SK-N-SH treated with all-trans-retinoic acid at 6 μM for 48 hours (cell line): Measurements from ENCODE around the gene THRB.

Experiments used
- ARNTL ChIP-seq: fragments of 450-650 bp; formaldehyde crosslinking; IDR thresholded peaks from 2 replicates; pipeline ENCODE4 v1.5.0; 2020; ENCODE audit warnings: low read depth, mild to moderate bottlenecking, moderate library complexity, borderline replicate concordance
- OSR1 ChIP-seq: fragments of 250-450 bp; sonication (Bioruptor Pico); IDR thresholded peaks from 2 replicates; pipeline ENCODE4 v1.8.0; 2022; ENCODE audit warnings: moderate library complexity, mild to moderate bottlenecking, inconsistent platforms
- SNAI2 ChIP-seq: fragments of 250-450 bp; sonication (Bioruptor Pico); IDR thresholded peaks from 2 replicates; pipeline ENCODE4 v1.5.0; 2020; ENCODE audit warnings: mild to moderate bottlenecking, moderate library complexity
- TOX ChIP-seq: fragments of 250-450 bp; sonication (Bioruptor Pico); IDR thresholded peaks from 2 replicates; pipeline ENCODE4 v1.8.0; 2021; ENCODE audit warnings: mild to moderate bottlenecking, moderate library complexity, borderline replicate concordance
- ZFP30 ChIP-seq: fragments of 450-650 bp; formaldehyde crosslinking; IDR thresholded peaks from 2 replicates; pipeline ENCODE4 v1.5.0; 2022; ENCODE audit warnings: mild to moderate bottlenecking, moderate library complexity
- ZNF565 ChIP-seq: fragments of 450-650 bp; formaldehyde crosslinking; conservative IDR thresholded peaks from 2 replicates; pipeline ENCODE4 v1.5.0; 2020; ENCODE audit warnings: low read depth, mild to moderate bottlenecking, moderate library complexity
- TF ChIP-seq, protein P1 (sequence below): fragments of 250-450 bp; sonication (Bioruptor Pico); IDR thresholded peaks from 2 replicates; pipeline ENCODE4 v1.8.0; 2021; ENCODE audit warnings: low read depth, mild to moderate bottlenecking, moderate library complexity, borderline replicate concordance
- TF ChIP-seq, protein P2 (sequence below): fragments of 250-450 bp; sonication (Bioruptor Pico); IDR thresholded peaks from 2 replicates; pipeline ENCODE4 v1.5.1; 2020; ENCODE audit warnings: low read depth, mild to moderate bottlenecking, moderate library complexity

DNA sequence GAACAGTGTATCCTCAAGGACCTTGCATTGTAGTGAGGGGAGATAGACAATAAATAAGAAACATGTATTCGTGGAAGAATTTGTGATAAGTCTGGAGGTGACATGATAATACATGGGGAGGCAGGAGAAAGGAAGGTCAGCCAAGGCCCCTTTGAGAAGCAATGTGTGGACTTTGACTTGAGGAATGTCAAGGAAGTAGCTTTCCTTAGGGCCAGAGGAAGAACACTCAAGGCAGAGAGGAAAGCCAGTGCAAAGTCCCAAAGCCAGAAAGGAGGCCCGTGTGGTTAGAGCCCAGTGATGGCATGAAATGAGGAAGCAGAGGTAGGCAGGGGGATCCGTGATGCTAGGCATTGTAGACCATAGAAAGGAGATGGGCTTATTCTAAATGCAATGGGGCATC lies 357.3 kb downstream of the THRB start:
- TF ChIP-seq TOX (CRISPR knock-in tag) (no peak), SNAI2 (CRISPR knock-in tag) (no peak), ARNTL (CRISPR knock-in tag) (no peak), ZNF565 (CRISPR knock-in tag) (no peak), OSR1 (no peak), ZFP30 (CRISPR knock-in tag) (no peak)
- TF ChIP-seq, protein P1, sequence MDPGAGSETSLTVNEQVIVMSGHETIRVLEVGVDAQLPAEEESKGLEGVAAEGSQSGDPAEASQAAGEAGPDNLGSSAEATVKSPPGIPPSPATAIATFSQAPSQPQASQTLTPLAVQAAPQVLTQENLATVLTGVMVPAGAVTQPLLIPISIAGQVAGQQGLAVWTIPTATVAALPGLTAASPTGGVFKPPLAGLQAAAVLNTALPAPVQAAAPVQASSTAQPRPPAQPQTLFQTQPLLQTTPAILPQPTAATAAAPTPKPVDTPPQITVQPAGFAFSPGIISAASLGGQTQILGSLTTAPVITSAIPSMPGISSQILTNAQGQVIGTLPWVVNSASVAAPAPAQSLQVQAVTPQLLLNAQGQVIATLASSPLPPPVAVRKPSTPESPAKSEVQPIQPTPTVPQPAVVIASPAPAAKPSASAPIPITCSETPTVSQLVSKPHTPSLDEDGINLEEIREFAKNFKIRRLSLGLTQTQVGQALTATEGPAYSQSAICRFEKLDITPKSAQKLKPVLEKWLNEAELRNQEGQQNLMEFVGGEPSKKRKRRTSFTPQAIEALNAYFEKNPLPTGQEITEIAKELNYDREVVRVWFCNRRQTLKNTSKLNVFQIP (CRISPR knock-in tag), result no peak
- TF ChIP-seq, protein P2, sequence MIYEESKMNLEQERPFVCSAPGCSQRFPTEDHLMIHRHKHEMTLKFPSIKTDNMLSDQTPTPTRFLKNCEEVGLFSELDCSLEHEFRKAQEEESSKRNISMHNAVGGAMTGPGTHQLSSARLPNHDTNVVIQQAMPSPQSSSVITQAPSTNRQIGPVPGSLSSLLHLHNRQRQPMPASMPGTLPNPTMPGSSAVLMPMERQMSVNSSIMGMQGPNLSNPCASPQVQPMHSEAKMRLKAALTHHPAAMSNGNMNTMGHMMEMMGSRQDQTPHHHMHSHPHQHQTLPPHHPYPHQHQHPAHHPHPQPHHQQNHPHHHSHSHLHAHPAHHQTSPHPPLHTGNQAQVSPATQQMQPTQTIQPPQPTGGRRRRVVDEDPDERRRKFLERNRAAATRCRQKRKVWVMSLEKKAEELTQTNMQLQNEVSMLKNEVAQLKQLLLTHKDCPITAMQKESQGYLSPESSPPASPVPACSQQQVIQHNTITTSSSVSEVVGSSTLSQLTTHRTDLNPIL (CRISPR knock-in tag), result no peak
